Psoas muscle (tissue), 8 donors: ENCODE results near the gene GRIA3. TPM values are rescaled to one million over a fixed set of nuclear protein-coding genes. Genes with fewer than 3 reads are reported as not detected.

ENCODE experiments used
- ATAC-seq, 4 donors: fragments of 200-7000 bp; cut with Tn5 transposase; one replicate each; pipeline ENCODE4 v1.9.1; 2020; ENCODE audit warnings: moderate library complexity in 3 of 4, mild to moderate bottlenecking in 2 of 4
- DNase-seq, 2 donors: peaks; one replicate each; pipeline ENCODE4 v3.0.0-alpha.2; 2020
- H3K27ac ChIP-seq: fragments of 200-600 bp; one replicate; pipeline ENCODE4 v1.8.0; 2022
- H3K27me3 ChIP-seq, 3 donors: fragments of 200-600 bp in 1 of 3; one replicate each; pipeline versions ENCODE4 v1.6.1 to v1.8.0; 2013 to 2022; ENCODE audit warnings: low read length in 2 of 3, mild to moderate bottlenecking in 2 of 3, moderate library complexity in 1 of 3; ENCODE audit not compliant: insufficient read depth in 3 of 3
- H3K36me3 ChIP-seq, 2 donors: fragments of 200-600 bp in 1 of 2; one replicate each; pipeline versions ENCODE4 v1.6.1 to v1.8.0; 2013 to 2022; ENCODE audit warnings: low read depth in 1 of 2, mild to moderate bottlenecking in 1 of 2, moderate library complexity in 1 of 2; ENCODE audit not compliant: insufficient read depth in 1 of 2
- H3K4me1 ChIP-seq: fragments of 200-600 bp; one replicate; pipeline ENCODE4 v1.8.0; 2022
- H3K4me3 ChIP-seq: fragments of 200-600 bp; one replicate; pipeline ENCODE4 v1.8.0; 2022; ENCODE audit warnings: mild to moderate bottlenecking
- H3K9me3 ChIP-seq: fragments of 200-600 bp; one replicate; pipeline ENCODE4 v1.8.0; 2022
- WGBS, 3 donors: extraction: QIAGEN DNeasy Blood & Tissue Kit; methylation state at CpG; one replicate each; pipeline versions ENCODE4 v1.1.6 to v1.1.7; 2013; 5-methylcytosine and 5-hydroxymethylcytosine counted together
- intact Hi-C, 2 donors: fragments of 100-400 bp; cut with DNase I; formaldehyde crosslinking; loops; one replicate each; pipeline versions ENCODE4 v1.11.0 to v1.14.2; 2022
- polyA plus RNA-seq, 3 donors: library from polyadenylated mRNA; stranded (reverse); fragments of 200-250 nt; gene quantifications; one replicate each; pipeline ENCODE4 v1.2.3, GENCODE V29; 2013
- total RNA-seq, 4 donors: library from RNA; stranded (reverse); fragmentation: NEBNext Ultra II Directional in 2 of 4; extraction: Animal tissue kit (Norgen Biotek cat#: 25700) in 2 of 4; gene quantifications; one replicate each; pipeline versions ENCODE4 v1.2.1 to v1.2.4, GENCODE V29; 2021 to 2023
- TF ChIP-seq, protein P1 (sequence below): fragments of 200-600 bp; IDR thresholded peaks from one replicate; pipeline ENCODE4 v1.8.0; 2022; ENCODE audit warnings: antibody characterized with exemption
- donor health status: healthy with polysubstance abuse.
- donor health status: DM: no; HTN: no; CAD: no; lungs with moderate emphysema.
- donor health status: Bipolar disorder and iron deficiency.
- donor health status: healthy.
- donor health status: DM: yes; HTN: yes; CAD: no.
- donor health status: DM: no; HTN: no; CAD: no.
- donor health status: DM: no; HTN: no; CAD: no.
- donor health status: DM: yes; HTN: yes; CAD: no.

GRIA3 gene
- total and polyA plus RNA-seq, 7 donors = 0.03 to 0.32 (median 0.21) TPM; not detected in 1

DNA sequence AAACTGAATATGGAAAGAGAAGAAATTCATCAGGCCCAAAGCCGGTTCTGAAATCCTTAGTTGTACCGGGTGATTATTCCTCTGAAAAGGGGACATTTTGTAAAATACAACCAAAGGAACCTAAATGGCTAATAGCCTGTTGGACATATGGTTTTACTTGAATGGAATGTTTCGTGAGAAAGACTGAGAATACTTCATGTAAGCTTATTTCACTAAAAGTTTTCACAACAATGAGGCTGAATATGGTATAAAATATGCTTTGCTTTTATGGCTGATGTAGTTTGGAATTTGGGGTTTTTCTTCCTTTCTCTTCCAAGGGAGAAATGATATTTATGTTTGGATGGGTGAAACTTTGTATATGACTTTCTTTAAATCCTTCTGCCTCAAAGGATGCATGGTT lies 2.7 kb downstream of the GRIA3 start:
- Histone ChIP-seq H3K27me3 (peaks cover 0 to 21% (median 7%) of the 10 kb centered on the region in 3 donors), H3K9me3 (no peaks in the 10 kb centered on the region), H3K4me3 (no peak overlapping the region), H3K4me1 (no peaks in the 10 kb centered on the region), H3K36me3 (no peaks in the 10 kb centered on the region), H3K27ac (no peak overlapping the region)
- WGBS, 3 donors = 67 to 100% (median 93%) methylated on average over 3 of the region's 3 CpGs
- no peak for DNase-seq
- TF ChIP-seq, protein P1, sequence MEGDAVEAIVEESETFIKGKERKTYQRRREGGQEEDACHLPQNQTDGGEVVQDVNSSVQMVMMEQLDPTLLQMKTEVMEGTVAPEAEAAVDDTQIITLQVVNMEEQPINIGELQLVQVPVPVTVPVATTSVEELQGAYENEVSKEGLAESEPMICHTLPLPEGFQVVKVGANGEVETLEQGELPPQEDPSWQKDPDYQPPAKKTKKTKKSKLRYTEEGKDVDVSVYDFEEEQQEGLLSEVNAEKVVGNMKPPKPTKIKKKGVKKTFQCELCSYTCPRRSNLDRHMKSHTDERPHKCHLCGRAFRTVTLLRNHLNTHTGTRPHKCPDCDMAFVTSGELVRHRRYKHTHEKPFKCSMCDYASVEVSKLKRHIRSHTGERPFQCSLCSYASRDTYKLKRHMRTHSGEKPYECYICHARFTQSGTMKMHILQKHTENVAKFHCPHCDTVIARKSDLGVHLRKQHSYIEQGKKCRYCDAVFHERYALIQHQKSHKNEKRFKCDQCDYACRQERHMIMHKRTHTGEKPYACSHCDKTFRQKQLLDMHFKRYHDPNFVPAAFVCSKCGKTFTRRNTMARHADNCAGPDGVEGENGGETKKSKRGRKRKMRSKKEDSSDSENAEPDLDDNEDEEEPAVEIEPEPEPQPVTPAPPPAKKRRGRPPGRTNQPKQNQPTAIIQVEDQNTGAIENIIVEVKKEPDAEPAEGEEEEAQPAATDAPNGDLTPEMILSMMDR = no peak
- no peak for ATAC-seq
- intact Hi-C loops = no loop called here

DNA sequence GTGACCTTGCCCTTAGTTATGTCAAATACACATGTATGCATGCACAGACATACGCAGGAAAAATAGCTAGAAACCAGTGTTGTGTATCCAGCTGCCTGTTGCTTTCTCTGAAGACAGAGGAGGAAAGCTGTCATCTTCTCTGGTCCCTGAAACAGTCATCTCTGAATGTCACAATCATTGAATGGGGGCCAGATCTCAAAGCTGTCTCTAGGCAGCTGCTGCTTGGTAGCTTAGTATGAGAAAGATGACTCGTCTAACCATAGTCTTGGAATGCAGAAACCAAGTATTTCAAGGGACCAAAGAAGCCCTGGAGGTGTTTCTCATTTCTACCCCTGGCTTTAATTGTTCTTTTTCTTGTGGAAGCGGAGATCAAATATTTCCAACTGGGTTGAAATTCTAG lies 4.0 kb downstream of the GRIA3 start:
- TF ChIP-seq, protein P1 = no peak
- no peaks in the 10 kb centered on the region for H3K4me1 ChIP-seq
- peaks cover 0 to 13% (median 7%) of the 10 kb centered on the region in 3 donors for H3K27me3 ChIP-seq
- 48 to 82% (median 73%) methylated on average over 3 of the region's 3 CpGs for WGBS, 3 donors
- no peaks in the 10 kb centered on the region for H3K9me3 ChIP-seq
- no peaks in the 10 kb centered on the region for H3K36me3 ChIP-seq
- intact Hi-C loops = no loop called here
- ATAC-seq = no peak
- H3K27ac ChIP-seq = no peak overlapping the region
- DNase-seq = no peak
- no peak overlapping the region for H3K4me3 ChIP-seq

DNA sequence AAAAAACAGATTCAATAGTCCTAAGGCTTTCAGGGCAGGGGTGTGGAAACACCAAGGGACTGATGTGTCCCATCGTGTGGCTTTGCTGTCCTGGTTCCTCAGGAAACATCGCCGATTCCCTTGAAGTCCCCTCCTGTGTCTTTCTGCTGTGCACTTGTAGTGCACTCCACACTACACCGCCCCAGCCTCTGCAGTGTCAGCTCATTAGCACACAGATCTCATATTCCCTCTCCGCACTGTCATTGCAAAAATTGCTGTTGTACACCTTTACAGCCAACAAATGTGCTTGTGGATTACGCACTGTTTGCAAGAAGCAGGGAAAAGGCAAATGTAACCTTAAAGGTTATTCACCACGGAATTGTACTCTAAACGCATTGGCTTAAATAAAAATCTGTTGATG lies 5.3 kb downstream of the GRIA3 start:
- Histone ChIP-seq H3K36me3 (no peaks in the 10 kb centered on the region), H3K27ac (no peak overlapping the region), H3K27me3 (peaks cover 0 to 6% (median 5%) of the 10 kb centered on the region in 3 donors), H3K9me3 (no peaks in the 10 kb centered on the region), H3K4me1 (no peaks in the 10 kb centered on the region), H3K4me3 (no peak overlapping the region)
- 71 to 90% (median 88%) methylated on average over 8 of the region's 8 CpGs for WGBS, 3 donors
- intact Hi-C loops = no loop called here
- ATAC-seq (no peak), DNase-seq (no peak)
- TF ChIP-seq, protein P1 = no peak

DNA sequence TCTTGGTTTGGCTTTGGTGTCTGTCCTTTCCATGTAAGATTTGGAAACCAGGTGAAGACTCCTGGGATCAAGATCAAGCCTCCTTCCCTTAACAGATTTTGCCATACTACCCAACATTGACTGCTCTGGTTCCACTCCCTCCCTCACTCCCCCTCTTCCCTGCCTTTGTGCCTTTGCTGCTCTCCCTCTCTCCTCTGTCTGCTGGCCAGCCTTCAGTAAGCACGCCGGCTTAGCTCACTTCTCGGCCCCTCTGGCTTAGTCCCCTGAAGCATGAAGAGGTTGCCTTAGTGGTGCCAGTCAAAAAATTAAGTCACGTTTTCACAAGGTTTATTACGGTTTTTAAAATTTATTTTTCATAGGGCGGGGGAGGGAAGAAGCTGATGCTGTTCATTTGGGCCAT lies 6.0 kb downstream of the GRIA3 start:
- peaks cover 0 to 6% (median 0%) of the 10 kb centered on the region in 3 donors for H3K27me3 ChIP-seq
- DNase-seq = no peak
- WGBS, 3 donors = 50 to 51% (median 51%) methylated on average over 6 of the region's 6 CpGs
- intact Hi-C loops = no loop called here
- TF ChIP-seq, protein P1 = no peak
- no peaks in the 10 kb centered on the region for H3K36me3 ChIP-seq
- ATAC-seq = no peak
- no peaks in the 10 kb centered on the region for H3K9me3 ChIP-seq
- H3K4me3 ChIP-seq = no peak overlapping the region
- H3K4me1 ChIP-seq = no peaks in the 10 kb centered on the region
- no peak overlapping the region for H3K27ac ChIP-seq

DNA sequence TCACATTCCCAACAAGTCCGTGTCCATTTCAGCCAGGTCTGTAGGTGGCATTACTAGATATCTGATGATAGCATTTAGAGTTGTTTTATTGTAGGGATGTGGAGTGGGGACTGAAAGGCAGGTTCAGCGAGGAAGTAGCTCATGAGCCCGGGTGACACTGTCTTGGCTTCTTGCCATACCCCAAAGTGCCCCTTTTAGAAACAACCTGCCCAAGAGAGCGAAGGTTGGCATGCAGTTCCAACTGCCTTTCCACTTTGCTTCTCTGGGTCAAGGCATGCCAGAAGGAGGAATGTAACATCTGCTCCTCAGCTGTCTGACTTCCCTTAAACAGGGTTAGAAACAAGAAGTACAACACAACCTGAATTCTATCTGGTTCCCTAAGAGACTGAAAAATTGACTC lies 9.0 kb downstream of the GRIA3 start:
- ATAC-seq (no peak), DNase-seq (no peak)
- H3K9me3 ChIP-seq = no peaks in the 10 kb centered on the region
- no peak overlapping the region for H3K27ac ChIP-seq
- no peaks in the 10 kb centered on the region for H3K36me3 ChIP-seq
- WGBS, 3 donors = 50 to 83% (median 58%) methylated on average over 4 of the region's 4 CpGs
- TF ChIP-seq, protein P1 = no peak
- peaks cover 0 to 6% (median 0%) of the 10 kb centered on the region in 3 donors for H3K27me3 ChIP-seq
- no peak overlapping the region for H3K4me3 ChIP-seq
- no peaks in the 10 kb centered on the region for H3K4me1 ChIP-seq
- intact Hi-C loops = no loop called here
